ENCODE measurements around the gene CDRT4.

Gene CDRT4

GRCh38 chr17:15393414-15393813 lies 74.0 kb downstream of the CDRT4 start:
- no peak for DNase-seq (ENCODE audit: low read depth)

GRCh38 chr17:15392326-15392741 lies 75.1 kb downstream of the CDRT4 start:
- DNase-seq (ENCODE audit: low read depth): peak; percentile 96

GRCh38 chr17:15388356-15389041 lies 78.9 kb downstream of the CDRT4 start:
- DNase-seq (ENCODE audit: low read depth): no peak

GRCh38 chr17:15386083-15386482 lies 81.3 kb downstream of the CDRT4 start:
- no peak for DNase-seq (ENCODE audit: low read depth)

All from ELR (cell line).